Ovary (tissue), 9 donors: ENCODE results near the gene TLL2. TPM values are rescaled to one million over a fixed set of nuclear protein-coding genes. Genes with fewer than 3 reads are reported as not detected.

ENCODE experiments used
- DNase-seq, 5 donors: peaks; one replicate each; pipeline ENCODE4 v3.0.0-alpha.2; 2019 to 2020
- H3K27ac ChIP-seq, 2 donors: fragments of 200-600 bp; one replicate each; pipeline versions ENCODE4 v1.5.1 to v1.8.0; 2019 to 2022
- H3K27me3 ChIP-seq: fragments of 200-600 bp; one replicate; pipeline ENCODE4 v1.8.0; 2022
- H3K36me3 ChIP-seq: fragments of 200-600 bp; sonication (generic); one replicate; pipeline ENCODE4 v1.5.1; 2019
- H3K4me1 ChIP-seq: one replicate; pipeline ENCODE4 v1.8.1; 2013; ENCODE audit warnings: mild to moderate bottlenecking, moderate library complexity; ENCODE audit not compliant: insufficient read depth
- H3K4me3 ChIP-seq: fragments of 200-600 bp; sonication (generic); one replicate; pipeline ENCODE4 v1.5.1; 2017
- H3K9me3 ChIP-seq, 2 donors: fragments of 200-600 bp in 1 of 2; sonication (generic) in 1 of 2; one replicate each; pipeline versions ENCODE4 v1.5.1 to v1.8.1; 2013 to 2019; ENCODE audit warnings: mild to moderate bottlenecking in 1 of 2, moderate library complexity in 1 of 2
- EP300 ChIP-seq: sonication (generic); formaldehyde crosslinking; IDR thresholded peaks from one replicate; pipeline ENCODE4 v1.6.1; 2017; ENCODE audit warnings: antibody characterized with exemption
- POLR2A ChIP-seq: fragments of 450-650 bp; IDR thresholded peaks from one replicate; pipeline ENCODE4 v1.6.1; 2017; ENCODE audit warnings: antibody characterized with exemption, mild to moderate bottlenecking, moderate library complexity
- WGBS, 3 donors: extraction: QIAGEN DNeasy Blood & Tissue Kit in 1 of 3; methylation state at CpG; one replicate each; pipeline versions ENCODE4 v1.1.5 to v1.1.7; 2013 to 2017; 5-methylcytosine and 5-hydroxymethylcytosine counted together
- intact Hi-C, 4 donors: fragments of 100-400 bp; cut with DNase I; formaldehyde crosslinking; loops; one replicate each; pipeline versions ENCODE4 v1.11.0 to v1.15.1; 2022 to 2023
- polyA plus RNA-seq, 2 donors: library from polyadenylated mRNA; stranded (reverse); fragments of 200-250 nt in 1 of 2; fragments of 350-450 nt in 1 of 2; fragmentation: Illumina TruSeq in 1 of 2; extraction: RNeasy Lipid Tissue Mini Kit (QIAGEN cat#74804) in 1 of 2; gene quantifications; one replicate each; pipeline ENCODE4 v1.2.3, GENCODE V29; 2013 to 2014
- total RNA-seq, 7 donors: library from RNA; depleted of rRNA in 2 of 7; stranded (reverse); fragments of >200 nt in 2 of 7; fragmentation: NEBNext Ultra II Directional in 3 of 7; extraction: Animal tissue kit (Norgen Biotek cat#: 25700) in 3 of 7; gene quantifications; one replicate each; pipeline versions ENCODE4 v1.1.0 to v1.2.4, GENCODE V29; 2016 to 2023
- TF ChIP-seq, protein P1 (sequence below), 3 donors: fragments of 450-650 bp in 2 of 3; fragments of 200-600 bp in 1 of 3; IDR thresholded peaks; one replicate each; pipeline versions ENCODE4 v1.5.1 to v1.8.0; 2016 to 2022; ENCODE audit warnings: antibody characterized with exemption in 3 of 3, mild to moderate bottlenecking in 1 of 3
- donor health status: DM: no; HTN: no; CAD: no; lungs with moderate emphysema.
- donor health status: DM: no; HTN: no; CAD: no.
- donor health status: Bipolar disorder and iron deficiency.
- donor health status: DM: yes; HTN: yes; CAD: no.
- donor health status: DM: no; HTN: no; CAD: no.
- donor health status: DM: yes; HTN: yes; CAD: no.

TLL2 gene
- total and polyA plus RNA-seq, 9 donors = 0.07 to 0.68 (median 0.29) TPM; not detected in 1

DNA sequence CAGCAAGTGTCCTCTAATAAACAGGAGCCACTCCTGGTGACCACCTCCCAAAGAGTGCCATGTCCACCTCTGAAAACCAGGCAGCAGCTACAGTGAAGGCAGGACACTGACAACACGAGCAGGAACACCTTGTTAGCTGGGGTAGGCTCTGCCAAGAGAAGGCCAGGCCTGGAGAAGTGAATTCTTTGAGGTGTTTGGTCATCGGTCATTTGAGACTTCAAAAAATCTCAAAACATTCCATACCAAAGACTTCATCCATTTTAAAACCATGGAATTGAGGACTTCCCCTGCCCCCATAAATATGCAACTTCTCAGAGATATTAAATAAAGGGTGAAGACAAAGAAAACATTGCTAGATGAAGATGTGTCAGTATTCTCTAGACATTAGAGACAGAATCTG, 126.6 kb downstream of the TLL2 start:
- no peaks in the 10 kb centered on the region for H3K27me3 ChIP-seq
- no peaks in the 10 kb centered on the region for H3K4me1 ChIP-seq
- 63 to 81% (median 68%) methylated on average over 2 of the region's 2 CpGs for WGBS, 3 donors
- no peak for DNase-seq
- H3K4me3 ChIP-seq = no peak overlapping the region
- H3K27ac ChIP-seq = no peak overlapping the region
- H3K36me3 ChIP-seq = no peaks in the 10 kb centered on the region
- no peak for TF ChIP-seq EP300
- TF ChIP-seq, protein P1, sequence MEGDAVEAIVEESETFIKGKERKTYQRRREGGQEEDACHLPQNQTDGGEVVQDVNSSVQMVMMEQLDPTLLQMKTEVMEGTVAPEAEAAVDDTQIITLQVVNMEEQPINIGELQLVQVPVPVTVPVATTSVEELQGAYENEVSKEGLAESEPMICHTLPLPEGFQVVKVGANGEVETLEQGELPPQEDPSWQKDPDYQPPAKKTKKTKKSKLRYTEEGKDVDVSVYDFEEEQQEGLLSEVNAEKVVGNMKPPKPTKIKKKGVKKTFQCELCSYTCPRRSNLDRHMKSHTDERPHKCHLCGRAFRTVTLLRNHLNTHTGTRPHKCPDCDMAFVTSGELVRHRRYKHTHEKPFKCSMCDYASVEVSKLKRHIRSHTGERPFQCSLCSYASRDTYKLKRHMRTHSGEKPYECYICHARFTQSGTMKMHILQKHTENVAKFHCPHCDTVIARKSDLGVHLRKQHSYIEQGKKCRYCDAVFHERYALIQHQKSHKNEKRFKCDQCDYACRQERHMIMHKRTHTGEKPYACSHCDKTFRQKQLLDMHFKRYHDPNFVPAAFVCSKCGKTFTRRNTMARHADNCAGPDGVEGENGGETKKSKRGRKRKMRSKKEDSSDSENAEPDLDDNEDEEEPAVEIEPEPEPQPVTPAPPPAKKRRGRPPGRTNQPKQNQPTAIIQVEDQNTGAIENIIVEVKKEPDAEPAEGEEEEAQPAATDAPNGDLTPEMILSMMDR (IDR thresholded peaks at IDR 0.05) = no peak
- TF ChIP-seq POLR2A = no peak
- intact Hi-C loops = no loop called here
- no peaks in the 10 kb centered on the region for H3K9me3 ChIP-seq

DNA sequence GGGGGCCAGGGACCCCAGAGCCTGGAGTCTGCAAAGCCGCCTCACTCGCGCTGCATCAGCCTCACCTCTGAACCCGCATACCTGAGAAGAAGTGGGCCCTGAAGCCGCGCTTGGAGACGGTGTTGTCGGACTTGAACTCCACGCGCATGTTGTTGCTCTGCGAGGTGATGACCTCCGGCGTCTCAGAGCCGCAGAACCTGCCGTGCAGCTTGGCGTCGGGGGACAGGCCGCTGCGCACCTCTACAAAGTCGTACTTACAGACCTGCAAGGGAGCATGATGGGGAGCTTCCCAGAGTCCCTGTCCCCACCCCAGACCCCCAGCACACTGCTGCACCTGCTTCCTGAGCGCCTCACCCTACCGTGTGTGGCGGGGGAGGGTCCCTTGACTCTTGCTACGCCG, 129.2 kb downstream of the TLL2 start:
- no peaks in the 10 kb centered on the region for H3K4me1 ChIP-seq
- no peaks in the 10 kb centered on the region for H3K9me3 ChIP-seq
- no peaks in the 10 kb centered on the region for H3K36me3 ChIP-seq
- intact Hi-C loops = no loop called here
- H3K27me3 ChIP-seq = no peaks in the 10 kb centered on the region
- no peak for DNase-seq
- WGBS, 3 donors = 69 to 77% (median 73%) methylated on average over 25 of the region's 25 CpGs
- TF ChIP-seq, protein P1 (IDR thresholded peaks at IDR 0.05) = no peak
- TF ChIP-seq POLR2A (no peak), EP300 (no peak)
- H3K27ac ChIP-seq = no peak overlapping the region
- no peak overlapping the region for H3K4me3 ChIP-seq

DNA sequence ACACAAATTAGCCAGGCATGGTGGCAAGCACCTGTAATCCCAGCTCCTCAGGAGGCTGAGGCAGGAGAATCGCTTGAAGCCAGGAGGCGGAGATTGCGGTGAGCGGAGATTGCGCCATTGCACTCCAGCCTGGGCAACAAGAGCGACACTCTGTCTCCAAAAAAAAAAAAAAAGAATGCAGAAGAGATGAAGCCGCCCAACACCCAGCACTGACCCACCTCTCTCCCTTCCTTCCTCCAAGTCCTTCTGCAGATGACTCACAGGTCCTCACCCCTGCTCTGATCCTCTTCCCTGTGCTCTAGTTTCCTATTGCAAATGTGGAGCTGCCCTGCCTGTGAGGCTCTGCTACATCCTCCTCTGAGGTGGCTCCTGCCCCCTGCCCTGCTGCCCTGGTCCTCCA, 132.9 kb downstream of the TLL2 start:
- Histone ChIP-seq H3K36me3 (no peaks in the 10 kb centered on the region), H3K4me3 (no peak overlapping the region), H3K9me3 (no peaks in the 10 kb centered on the region), H3K4me1 (no peaks in the 10 kb centered on the region), H3K27ac (no peak overlapping the region), H3K27me3 (no peaks in the 10 kb centered on the region)
- TF ChIP-seq, protein P1 (IDR thresholded peaks at IDR 0.05) = no peak
- TF ChIP-seq EP300 = no peak
- TF ChIP-seq POLR2A = no peak
- intact Hi-C loops = no loop called here
- no peak for DNase-seq
- WGBS, 3 donors = 91 to 94% (median 93%) methylated on average over 7 of the region's 7 CpGs

DNA sequence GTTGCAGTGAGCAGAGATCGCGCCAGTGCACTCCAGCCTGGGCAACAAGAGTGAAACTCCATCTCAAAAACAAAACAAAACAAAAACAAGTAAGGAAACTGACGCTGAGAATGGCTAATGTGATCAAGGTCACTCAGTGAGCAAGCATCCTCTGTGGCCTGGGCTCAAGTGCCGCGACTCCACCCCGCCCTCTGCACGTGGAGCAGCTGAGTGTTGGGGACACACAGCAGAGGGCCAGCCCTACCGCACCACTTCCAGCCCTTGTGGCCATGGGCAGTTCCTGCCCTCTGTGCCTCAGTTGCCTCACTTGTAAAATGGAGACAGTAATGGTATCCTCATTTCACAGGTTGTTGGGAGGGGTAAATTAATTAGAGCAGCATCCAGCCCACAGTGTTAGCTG, 134.0 kb downstream of the TLL2 start:
- no peaks in the 10 kb centered on the region for H3K27me3 ChIP-seq
- TF ChIP-seq POLR2A (no peak), EP300 (no peak)
- TF ChIP-seq, protein P1 (IDR thresholded peaks at IDR 0.05) = no peak
- H3K9me3 ChIP-seq = no peaks in the 10 kb centered on the region
- H3K27ac ChIP-seq = no peak overlapping the region
- H3K36me3 ChIP-seq = no peaks in the 10 kb centered on the region
- H3K4me3 ChIP-seq = no peak overlapping the region
- peaks cover 2% of the 10 kb centered on the region for H3K4me1 ChIP-seq
- WGBS, 3 donors = 70 to 84% (median 80%) methylated on average over 8 of the region's 8 CpGs
- DNase-seq = no peak
- intact Hi-C loops = no loop called here

DNA sequence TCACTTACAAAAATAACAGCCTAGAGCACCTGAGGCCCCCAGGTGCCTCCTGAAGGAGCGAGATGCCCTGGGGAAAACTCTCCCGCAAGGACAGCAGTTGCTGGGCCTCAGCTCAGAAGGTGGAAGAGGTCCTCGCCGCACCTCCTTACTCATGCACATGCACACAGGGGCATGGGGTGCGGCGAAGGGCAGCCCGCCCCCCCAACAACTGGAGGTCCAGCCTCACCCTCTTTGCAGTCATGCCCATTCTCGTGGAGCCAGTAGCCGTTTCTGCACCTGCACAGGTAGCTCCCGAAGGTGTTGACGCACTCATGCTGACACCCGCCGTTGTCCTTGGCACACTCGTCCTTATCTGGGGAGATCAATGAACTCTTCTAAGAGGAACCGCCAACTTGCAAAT, 135.0 kb downstream of the TLL2 start:
- no peaks in the 10 kb centered on the region for H3K36me3 ChIP-seq
- no peaks in the 10 kb centered on the region for H3K9me3 ChIP-seq
- DNase-seq = no peak
- 83 to 86% (median 83%) methylated on average over 15 of the region's 15 CpGs for WGBS, 3 donors
- TF ChIP-seq, protein P1 (IDR thresholded peaks at IDR 0.05) = no peak
- TF ChIP-seq EP300 (no peak), POLR2A (no peak)
- no peak overlapping the region for H3K4me3 ChIP-seq
- H3K27me3 ChIP-seq = no peaks in the 10 kb centered on the region
- H3K4me1 ChIP-seq = peaks cover 2% of the 10 kb centered on the region
- H3K27ac ChIP-seq = no peak overlapping the region
- intact Hi-C loops = no loop called here
